Measurements from ENCODE around the gene LAMC2.

GRCh38 chr1:183179033-183179432 lies 7.0 kb upstream of the LAMC2 start:
- TF ChIP-seq CTCF (IDR thresholded peaks at IDR 0.05): no peak
- TF ChIP-seq EP300 (IDR thresholded peaks at IDR 0.05): no peak
- TF ChIP-seq POLR2AphosphoS5 (IDR thresholded peaks at IDR 0.05): no peak
- TF ChIP-seq POLR2A (IDR thresholded peaks at IDR 0.05): no peak
